Smooth muscle cell (in vitro differentiated cells): ENCODE results near the gene SAP30BP. TPM values are rescaled to one million over a fixed set of nuclear protein-coding genes. Genes with fewer than 3 reads are reported as not detected.

Experiments
- DNase-seq: peaks from one replicate; lab custom pipeline; 2025; ENCODE audit not compliant: unreplicated experiment; lab: John Stamatoyannopoulos, UW
- H2AFZ ChIP-seq: fragments of 200-600 bp; sonication (generic); 2 replicates; pipeline ENCODE4 v1.6.0; 2016; ENCODE audit warnings: antibody characterized with exemption, low read depth, mild to moderate bottlenecking
- H3F3A ChIP-seq: fragments of 200-600 bp; sonication (generic); 2 replicates; pipeline ENCODE4 v1.6.0; 2017; ENCODE audit warnings: antibody characterized with exemption, low read depth
- H3K27ac ChIP-seq: fragments of 200-600 bp; sonication (generic); 2 replicates; pipeline ENCODE4 v1.5.1; 2016; ENCODE audit warnings: low read depth, mild to moderate bottlenecking
- H3K27me3 ChIP-seq: fragments of 200-600 bp; sonication (generic); 2 replicates; pipeline ENCODE4 v1.6.1; 2016; ENCODE audit warnings: low read depth, mild to moderate bottlenecking
- H3K36me3 ChIP-seq: fragments of 200-600 bp; sonication (generic); 2 replicates; pipeline ENCODE4 v1.5.1; 2016; ENCODE audit warnings: low read depth
- H3K4me1 ChIP-seq: fragments of 200-600 bp; sonication (generic); 2 replicates; pipeline ENCODE4 v1.5.1; 2016; ENCODE audit warnings: low read depth
- H3K4me2 ChIP-seq: fragments of 200-600 bp; sonication (generic); 2 replicates; pipeline ENCODE4 v1.6.0; 2016; ENCODE audit warnings: mild to moderate bottlenecking
- H3K4me3 ChIP-seq: fragments of 200-600 bp; sonication (generic); 2 replicates; pipeline ENCODE4 v1.5.1; 2016; ENCODE audit warnings: mild to moderate bottlenecking
- H3K79me2 ChIP-seq: fragments of 200-600 bp; sonication (generic); 2 replicates; pipeline ENCODE4 v1.6.0; 2016; ENCODE audit warnings: low read depth, mild to moderate bottlenecking
- H3K9ac ChIP-seq: fragments of 200-600 bp; sonication (generic); 2 replicates; pipeline ENCODE4 v1.6.0; 2016; ENCODE audit warnings: low read depth
- H3K9me3 ChIP-seq: fragments of 200-600 bp; sonication (generic); replicated peaks from 2 replicates; pipeline ENCODE4 v1.5.1; 2016; ENCODE audit warnings: low read depth
- H4K20me1 ChIP-seq: fragments of 200-600 bp; sonication (generic); 2 replicates; pipeline ENCODE4 v1.6.0; 2016; ENCODE audit warnings: low read depth
- CTCF ChIP-seq: fragments of 200-600 bp; sonication (generic); IDR thresholded peaks from 2 replicates; pipeline ENCODE4 v1.5.1; 2017; ENCODE audit warnings: borderline replicate concordance, mild to moderate bottlenecking, antibody characterized with exemption; ENCODE audit not compliant: insufficient read depth, poor library complexity, severe bottlenecking
- WGBS: methylation state at CpG from one replicate; pipeline ENCODE4 v1.1.7; 2016; ENCODE audit warnings: low lambda C conversion rate; 5-methylcytosine and 5-hydroxymethylcytosine counted together
- polyA plus RNA-seq: library from polyadenylated mRNA; unstranded; fragments of >200 nt; fragmentation: Nextera tagmentation; extraction: Ambion mirVana; gene quantifications from 2 replicates; pipeline ENCODE4 v1.2.1, GENCODE V29; 2016
- total RNA-seq: library from RNA; depleted of rRNA; stranded (reverse); fragments of >200 nt; gene quantifications from 2 replicates; pipeline ENCODE4 v1.2.3, GENCODE V29; 2014

SAP30BP gene
- total and polyA plus RNA-seq, 2 experiments from 2014 or later = 75.4 to 135 TPM

- H2AFZ ChIP-seq = no peak overlapping the region
- no peaks in the 10 kb centered on the region for H3K9me3 ChIP-seq
- DNase-seq = no peak
- peak overlapping the region; percentile 20 for H3K9ac ChIP-seq
- peaks cover 59% of the 10 kb centered on the region for H4K20me1 ChIP-seq
- H3F3A ChIP-seq = peaks cover 14% of the 10 kb centered on the region
- H3K4me1 ChIP-seq = peaks cover 32% of the 10 kb centered on the region
- H3K27me3 ChIP-seq = no peaks in the 10 kb centered on the region
- no peak for TF ChIP-seq CTCF
- H3K4me2 ChIP-seq = no peak overlapping the region
- no peaks in the 10 kb centered on the region for H3K36me3 ChIP-seq
- WGBS = 95% methylated on average over 13 of the region's 13 CpGs
- peaks cover 29% of the 10 kb centered on the region for H3K79me2 ChIP-seq
- H3K27ac ChIP-seq = peak overlapping the region; percentile 79
- H3K4me3 ChIP-seq = no peak overlapping the region
Measured at GRCh38 chr17:75692976-75693375, 25.8 kb downstream of the SAP30BP start.

- TF ChIP-seq CTCF = no peak
- H3K4me3 ChIP-seq = no peak overlapping the region
- 67% methylated on average over 19 of the region's 19 CpGs for WGBS
Measured at GRCh38 chr17:75693500-75694481, 26.7 kb downstream of the SAP30BP start.

GRCh38 chr17:75694536-75694935 is 27.4 kb downstream of the SAP30BP start:
- H3K4me2 ChIP-seq = no peak overlapping the region
- H3K4me1 ChIP-seq = peaks cover 23% of the 10 kb centered on the region
- 84% methylated on average over 14 of the region's 14 CpGs for WGBS
- H2AFZ ChIP-seq = no peak overlapping the region
- no peak for TF ChIP-seq CTCF
- no peak for DNase-seq
- peak overlapping the region; percentile 20 for H3K9ac ChIP-seq
- peaks cover 27% of the 10 kb centered on the region for H3K79me2 ChIP-seq
- peaks cover 16% of the 10 kb centered on the region for H3F3A ChIP-seq
- no peaks in the 10 kb centered on the region for H3K27me3 ChIP-seq
- H3K9me3 ChIP-seq = no peaks in the 10 kb centered on the region
- H3K4me3 ChIP-seq = no peak overlapping the region
- peaks cover 62% of the 10 kb centered on the region for H4K20me1 ChIP-seq
- no peaks in the 10 kb centered on the region for H3K36me3 ChIP-seq
- H3K27ac ChIP-seq = peak overlapping the region; percentile 79

More at GRCh38 chr17:75693500-75694481, 26.7 kb downstream of the SAP30BP start:
- Histone ChIP-seq H3K4me1 (peaks cover 24% of the 10 kb centered on the region), H3K27me3 (no peaks in the 10 kb centered on the region), H3K36me3 (no peaks in the 10 kb centered on the region), H3K4me2 (peak overlapping the region; percentile 28), H3F3A (peaks cover 16% of the 10 kb centered on the region), H3K9me3 (no peaks in the 10 kb centered on the region), H3K9ac (peak overlapping the region; percentile 20), H3K27ac (peak overlapping the region; percentile 79), H4K20me1 (peaks cover 58% of the 10 kb centered on the region), H2AFZ (no peak overlapping the region), H3K79me2 (peaks cover 31% of the 10 kb centered on the region)
- peak; percentile 38 for DNase-seq
